OCI-LY7 (cell line): ENCODE results near the gene SAPCD2. TPM values are rescaled to one million over a fixed set of nuclear protein-coding genes. Genes with fewer than 3 reads are reported as not detected.

Experiments
- BruUV-seq: library from RNA; stranded (reverse); fragments of 400-500 nt; replicated peaks from 2 replicates; lab custom pipeline; 2021; lab: Mats Ljungman, UMichigan
- CTCF ChIA-PET: fragments of 300-600 bp; sonication (Branson Sonifier 250); formaldehyde crosslinking; loops from one replicate; lab custom pipeline; 2022; ENCODE audit warnings: antibody characterized with exemption; ENCODE audit not compliant: unreplicated experiment; lab: Charles Lee
- POLR2A ChIA-PET: fragments of 300-600 bp; sonication (Branson Sonifier 250); formaldehyde crosslinking; loops from one replicate; lab custom pipeline; 2022; ENCODE audit warnings: antibody characterized with exemption; lab: Charles Lee
- DNase-seq: peaks from one replicate; pipeline ENCODE4 v3.0.0-alpha.2; 2015; ENCODE audit warnings: low spot score
- H2AFZ ChIP-seq: fragments of 200-600 bp; sonication (generic), shearing (Covaris generic); 2 replicates; pipeline ENCODE4 v1.6.1; 2014; ENCODE audit warnings: mild to moderate bottlenecking, antibody characterized with exemption, low read length, moderate library complexity
- H3K27ac ChIP-seq: fragments of 200-600 bp; sonication (generic); 2 replicates; pipeline ENCODE4 v1.5.1; 2014; ENCODE audit warnings: mixed run types, low read depth, mild to moderate bottlenecking, moderate library complexity, low read length, inconsistent platforms; ENCODE audit not compliant: poor library complexity, severe bottlenecking
- H3K36me3 ChIP-seq: fragments of 200-600 bp; sonication (generic); 2 replicates; pipeline ENCODE4 v1.6.1; 2014; ENCODE audit warnings: mild to moderate bottlenecking, antibody characterized with exemption, low read length, moderate library complexity, mixed read lengths; ENCODE audit not compliant: insufficient read depth
- H3K4me1 ChIP-seq: fragments of 200-600 bp; sonication (generic); 2 replicates; pipeline ENCODE4 v1.5.1; 2014; ENCODE audit warnings: mild to moderate bottlenecking, low read length; ENCODE audit not compliant: insufficient read depth, poor library complexity, severe bottlenecking
- H3K4me2 ChIP-seq: fragments of 200-600 bp; sonication (generic); 2 replicates; pipeline ENCODE4 v1.6.1; 2014; ENCODE audit warnings: mild to moderate bottlenecking, low read length
- H3K4me3 ChIP-seq: fragments of 200-600 bp; sonication (generic); 2 replicates; pipeline ENCODE4 v1.5.1; 2014; ENCODE audit warnings: mild to moderate bottlenecking, low read depth, low read length; ENCODE audit not compliant: poor library complexity, severe bottlenecking
- H3K79me2 ChIP-seq: fragments of 200-600 bp; sonication (generic); 2 replicates; pipeline ENCODE4 v1.6.1; 2016; ENCODE audit warnings: low read depth, mild to moderate bottlenecking, low read length, moderate library complexity, mixed read lengths; ENCODE audit not compliant: insufficient read depth
- H3K9me2 ChIP-seq: fragments of 200-600 bp; sonication (generic); 2 replicates; pipeline ENCODE4 v1.6.1; 2016; ENCODE audit warnings: mild to moderate bottlenecking, low read length, mixed read lengths; ENCODE audit not compliant: insufficient read depth
- H3K9me3 ChIP-seq: fragments of 200-600 bp; sonication (generic); 2 replicates; pipeline ENCODE4 v1.6.1; 2014; ENCODE audit warnings: mild to moderate bottlenecking, mixed run types, low read length, mixed read lengths
- H4K20me1 ChIP-seq: fragments of 200-600 bp; sonication (generic); 2 replicates; pipeline ENCODE4 v1.6.1; 2014; ENCODE audit warnings: mild to moderate bottlenecking, antibody characterized with exemption, low read length, moderate library complexity, mixed read lengths; ENCODE audit not compliant: insufficient read depth
- EZH2phosphoT487 ChIP-seq: fragments of 200-600 bp; sonication (generic); IDR thresholded peaks from 2 replicates; pipeline ENCODE4 v1.6.1; 2018; ENCODE audit warnings: low read depth, borderline replicate concordance, mild to moderate bottlenecking, mixed run types, antibody characterized with exemption, low read length, moderate library complexity, mixed read lengths
- intact Hi-C: fragments of 100-400 bp; cut with micrococcal nuclease; formaldehyde crosslinking; loops from one replicate; pipeline ENCODE4 v1.10.0; 2022; ENCODE audit not compliant: unreplicated experiment
- total RNA-seq, 2 experiments: library from RNA; depleted of rRNA in 1 of 2; stranded (reverse); fragments of >200 nt in 1 of 2; shearing (Covaris generic) in 1 of 2; gene quantifications; 2 replicates each; pipeline ENCODE4 v1.2.3, GENCODE V29; 2014 to 2022
- TF ChIP-seq, protein P1 (sequence below): fragments of 200-600 bp; sonication (generic); conservative IDR thresholded peaks from 2 replicates; pipeline ENCODE4 v1.5.1; 2014; ENCODE audit warnings: mild to moderate bottlenecking, antibody characterized with exemption, low read length, moderate library complexity, mixed read lengths

The SAPCD2 gene
- total RNA-seq, 2 experiments from 2014 or later: 57.2 to 74.0 TPM

DNA sequence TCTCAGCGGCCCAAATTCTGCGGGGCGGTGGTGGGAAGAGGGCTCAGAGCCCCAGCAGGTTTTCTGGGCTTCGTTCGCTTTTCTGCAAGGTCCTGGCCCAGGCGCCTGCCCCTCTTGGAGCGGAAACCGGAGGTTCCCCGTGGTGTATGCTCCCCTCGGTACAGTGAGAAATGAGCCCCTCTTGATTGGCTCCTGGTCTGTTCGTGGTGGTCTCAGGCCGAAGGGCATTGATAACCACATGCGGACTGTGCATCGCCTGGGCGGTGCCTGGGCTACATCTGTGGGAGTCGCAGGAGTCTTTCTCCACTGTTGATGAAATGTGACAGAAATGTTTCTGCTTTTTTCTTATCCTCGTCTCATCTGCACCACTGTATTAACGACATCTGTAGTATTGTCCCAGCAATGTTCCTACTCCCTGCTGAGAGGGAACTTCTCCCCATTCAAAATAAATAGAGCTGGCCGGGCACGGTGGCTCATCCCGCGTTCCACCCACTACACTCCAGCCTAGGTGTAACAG, 17.1 kb upstream of the SAPCD2 start:
- peak overlapping the region; percentile 62 for H2AFZ ChIP-seq
- no TSS peak for BruUV-seq

DNA sequence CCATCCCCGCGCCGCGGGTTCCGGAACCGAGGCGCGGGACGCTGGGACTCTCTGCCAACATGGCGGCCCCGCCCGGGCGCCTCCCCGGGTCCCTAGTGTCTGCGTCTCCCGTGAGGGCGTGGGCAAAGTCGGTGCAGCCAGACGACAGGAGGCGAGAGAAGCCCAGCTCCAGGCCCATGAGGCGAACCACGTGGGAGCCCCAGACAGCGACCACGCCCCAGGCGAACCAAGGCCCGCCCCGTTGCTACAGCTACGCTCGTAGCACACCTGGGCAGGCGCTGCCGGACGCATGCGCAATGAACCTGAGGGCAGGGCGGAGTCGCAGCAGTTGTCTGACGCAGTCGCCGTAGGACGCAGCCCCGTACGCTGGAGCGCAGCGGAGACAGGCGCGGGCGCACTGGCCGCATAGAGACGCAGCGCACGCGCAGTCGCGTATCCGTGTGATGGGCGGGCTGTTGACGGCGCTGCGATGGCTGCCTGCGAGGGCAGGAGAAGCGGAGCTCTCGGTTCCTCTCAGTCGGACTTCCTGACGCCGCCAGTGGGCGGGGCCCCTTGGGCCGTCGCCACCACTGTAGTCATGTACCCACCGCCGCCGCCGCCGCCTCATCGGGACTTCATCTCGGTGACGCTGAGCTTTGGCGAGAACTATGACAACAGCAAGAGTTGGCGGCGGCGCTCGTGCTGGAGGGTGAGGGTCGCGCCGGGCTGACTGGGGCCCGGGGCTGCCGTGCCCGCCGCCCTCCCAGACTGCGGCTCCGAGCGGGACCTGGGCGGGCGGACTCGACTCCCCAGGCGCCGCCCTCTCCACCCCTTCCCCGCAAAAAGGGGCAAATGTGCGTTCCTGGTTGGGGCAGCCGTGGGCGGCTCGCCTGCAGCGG, 16.4 kb upstream of the SAPCD2 start, which contains the start of gene MAN1B1:
TSS of gene MAN1B1 (plus strand) at position 455 of the 878 bp plus-strand sequence. CDS start at position 470, 15 bp downstream.
- no peaks in the 10 kb centered on the region for H4K20me1 ChIP-seq
- peak within 1 kb of the TSS; percentile 53 for H3K27ac ChIP-seq
- H3K9me2 ChIP-seq: no peaks in the 10 kb centered on the region
- H3K36me3 ChIP-seq: peaks cover 7% of the 10 kb centered on the region; the same call in 1 of the 2 replicates
- ChIA-PET CTCF (interaction anchor here (1.0 to 1.3 kb wide), 2 partner anchors 10 to 19 kb away, joined by 3 to 6 read pairs; partner anchors contain the start of gene UAP1L1), POLR2A (interaction anchor here (0.6 to 1.6 kb wide), 11 partner anchors 9 to 308 kb away, joined by 3 to 13 read pairs (median 4); partner anchors contain the start of genes SAPCD2, TPRN, TRAF2 and UAP1L1)
- intact Hi-C loops: loop anchor here (1.0 to 2.0 kb wide), 2 partner anchors 16 to 64 kb away; partner anchors contain the start of gene SAPCD2
- TF ChIP-seq EZH2phosphoT487: no peak
- TF ChIP-seq, protein P1, sequence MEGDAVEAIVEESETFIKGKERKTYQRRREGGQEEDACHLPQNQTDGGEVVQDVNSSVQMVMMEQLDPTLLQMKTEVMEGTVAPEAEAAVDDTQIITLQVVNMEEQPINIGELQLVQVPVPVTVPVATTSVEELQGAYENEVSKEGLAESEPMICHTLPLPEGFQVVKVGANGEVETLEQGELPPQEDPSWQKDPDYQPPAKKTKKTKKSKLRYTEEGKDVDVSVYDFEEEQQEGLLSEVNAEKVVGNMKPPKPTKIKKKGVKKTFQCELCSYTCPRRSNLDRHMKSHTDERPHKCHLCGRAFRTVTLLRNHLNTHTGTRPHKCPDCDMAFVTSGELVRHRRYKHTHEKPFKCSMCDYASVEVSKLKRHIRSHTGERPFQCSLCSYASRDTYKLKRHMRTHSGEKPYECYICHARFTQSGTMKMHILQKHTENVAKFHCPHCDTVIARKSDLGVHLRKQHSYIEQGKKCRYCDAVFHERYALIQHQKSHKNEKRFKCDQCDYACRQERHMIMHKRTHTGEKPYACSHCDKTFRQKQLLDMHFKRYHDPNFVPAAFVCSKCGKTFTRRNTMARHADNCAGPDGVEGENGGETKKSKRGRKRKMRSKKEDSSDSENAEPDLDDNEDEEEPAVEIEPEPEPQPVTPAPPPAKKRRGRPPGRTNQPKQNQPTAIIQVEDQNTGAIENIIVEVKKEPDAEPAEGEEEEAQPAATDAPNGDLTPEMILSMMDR: no peak
- H3K79me2 ChIP-seq: peaks cover 6% of the 10 kb centered on the region; the same call in 1 of the 2 replicates
- H2AFZ ChIP-seq: peak within 1 kb of the TSS; percentile 62
- peak within 1 kb of the TSS; percentile 86 for H3K4me2 ChIP-seq
- H3K4me1 ChIP-seq: peaks cover 24% of the 10 kb centered on the region
- H3K4me3 ChIP-seq: peak within 1 kb of the TSS; percentile 77
- peak; percentile 99 for DNase-seq
- BruUV-seq: no TSS peak
- H3K9me3 ChIP-seq: no peaks in the 10 kb centered on the region

More for the DNA sequence above, 17.1 kb upstream of the SAPCD2 start:
- DNase-seq: peak; percentile 37
- CTCF ChIA-PET: interaction anchor here (1.3 kb wide), 1 partner anchor 19 kb away, joined by 6 read pairs; no protein-coding TSS in a partner anchor
- Histone ChIP-seq H3K4me2 (peak overlapping the region; percentile 83), H3K4me1 (peaks cover 24% of the 10 kb centered on the region), H4K20me1 (no peaks in the 10 kb centered on the region), H3K27ac (peak overlapping the region; percentile 53), H3K36me3 (peaks cover 8% of the 10 kb centered on the region; the same call in 1 of the 2 replicates), H3K79me2 (peaks cover 6% of the 10 kb centered on the region; the same call in 1 of the 2 replicates), H3K9me2 (no peaks in the 10 kb centered on the region), H3K4me3 (peak overlapping the region; percentile 77), H3K9me3 (no peaks in the 10 kb centered on the region)
- intact Hi-C loops: loop anchor here (2.0 kb wide), 1 partner anchor 63 kb away; no protein-coding TSS in a partner anchor
- POLR2A ChIA-PET: interaction anchor here (0.9 to 1.6 kb wide), 6 partner anchors 9 to 114 kb away, joined by 3 to 13 read pairs (median 5); partner anchors contain the start of genes SAPCD2, TPRN and UAP1L1
- TF ChIP-seq, protein P1: no peak
- no peak for TF ChIP-seq EZH2phosphoT487
